ENCODE measurements around the gene CNDP1.
"Not testable (repeated sequence)": the region's sequence is repeated elsewhere in the genome, so short reads cannot be mapped to it uniquely, and the experiment has no call there.

CNDP1 gene

GRCh38 chr18:74549591-74550104 is 15.3 kb downstream of the CNDP1 start:
- no peak for DNase-seq

GRCh38 chr18:74550886-74551285 is 16.6 kb downstream of the CNDP1 start:
- DNase-seq: no peak

- no peak for DNase-seq
These were observed 17.2 kb downstream of the CNDP1 start for GRCh38 chr18:74551452-74551851.

- DNase-seq: no peak
These were observed 17.7 kb downstream of the CNDP1 start for GRCh38 chr18:74551936-74552555.

- no peak for DNase-seq
These were observed 21.8 kb downstream of the CNDP1 start for GRCh38 chr18:74556126-74556525.

GRCh38 chr18:74558096-74558495 is 23.8 kb downstream of the CNDP1 start:
- DNase-seq: no peak

GRCh38 chr18:74562131-74562730 is 27.9 kb downstream of the CNDP1 start:
- no peak for DNase-seq

GRCh38 chr18:74562775-74563174 is 28.5 kb downstream of the CNDP1 start:
- no peak for DNase-seq

GRCh38 chr18:74563999-74564398 is 29.7 kb downstream of the CNDP1 start:
- no peak for DNase-seq

GRCh38 chr18:74565164-74565563 is 30.9 kb downstream of the CNDP1 start:
- DNase-seq: not testable (repeated sequence)

- not testable (repeated sequence) for DNase-seq
These were observed 31.7 kb downstream of the CNDP1 start for GRCh38 chr18:74565993-74566392.

GRCh38 chr18:74567822-74568221 is 33.5 kb downstream of the CNDP1 start:
- DNase-seq: no peak

- DNase-seq: no peak
These were observed 35.1 kb downstream of the CNDP1 start for GRCh38 chr18:74569401-74569800.

- DNase-seq: no peak
These were observed 36.0 kb downstream of the CNDP1 start for GRCh38 chr18:74570266-74570665.

GRCh38 chr18:74571895-74572680 is 37.8 kb downstream of the CNDP1 start:
- DNase-seq: no peak

GRCh38 chr18:74573053-74573452 is 38.8 kb downstream of the CNDP1 start:
- DNase-seq: no peak

GRCh38 chr18:74574916-74575315 is 40.6 kb downstream of the CNDP1 start:
- DNase-seq: no peak

GRCh38 chr18:74577019-74577418 is 42.7 kb downstream of the CNDP1 start:
- no peak for DNase-seq

GRCh38 chr18:74579496-74580065 is 45.3 kb downstream of the CNDP1 start:
- DNase-seq: no peak

GRCh38 chr18:74582642-74583041 is 48.3 kb downstream of the CNDP1 start:
- DNase-seq: no peak

- no peak for DNase-seq
These were observed 53.1 kb downstream of the CNDP1 start for GRCh38 chr18:74587441-74587840.

GRCh38 chr18:74589021-74589420 is 54.7 kb downstream of the CNDP1 start:
- DNase-seq: no peak

GRCh38 chr18:74589811-74590210 is 55.5 kb downstream of the CNDP1 start:
- DNase-seq: no peak

- no peak for DNase-seq
These were observed 56.4 kb downstream of the CNDP1 start for GRCh38 chr18:74590671-74591070.

Data from cerebellar nuclear complex (tissue), 1 donor.